Cardiac fibroblast (primary cell): Measurements from ENCODE around the gene VAC14.

Experiments used
- DNase-seq, 2 donors: peaks; one replicate each; pipeline versions ENCODE4 v3.0.0 to v3.0.0-alpha.2; 2010; ENCODE audit warnings: low read depth in 2 of 2
- H3K4me3 ChIP-seq, 2 donors: replicated peaks in 1 of 2; 1 replicate in 1 of 2; 2 replicates in 1 of 2; pipeline ENCODE4 v1.5.1; 2011; ENCODE audit warnings: low read depth in 2 of 2, low read length in 2 of 2, mild to moderate bottlenecking in 2 of 2, moderate library complexity in 1 of 2
- CTCF ChIP-seq: IDR thresholded peaks from one replicate; pipeline ENCODE4 v1.5.1; 2011; ENCODE audit warnings: low read depth, mild to moderate bottlenecking, low read length, inconsistent platforms

Gene VAC14

GRCh38 chr16:70703041-70703834, 97.7 kb downstream of the VAC14 start:
- no peak overlapping the region for H3K4me3 ChIP-seq
- DNase-seq: peak; percentile 45 to 66
- peak; percentile 26 for TF ChIP-seq CTCF

GRCh38 chr16:70702624-70703023, 98.3 kb downstream of the VAC14 start:
- DNase-seq: no peak
- no peak for TF ChIP-seq CTCF
- H3K4me3 ChIP-seq: no peak overlapping the region

GRCh38 chr16:70701998-70702397, 99.0 kb downstream of the VAC14 start:
- H3K4me3 ChIP-seq: no peak overlapping the region
- no peak for DNase-seq
- TF ChIP-seq CTCF: no peak

- no peak for DNase-seq
- H3K4me3 ChIP-seq: no peak overlapping the region
- TF ChIP-seq CTCF: no peak
These were observed 99.4 kb downstream of the VAC14 start for GRCh38 chr16:70701596-70701995.

GRCh38 chr16:70701036-70701435, 99.9 kb downstream of the VAC14 start:
- no peak for DNase-seq
- H3K4me3 ChIP-seq: no peak overlapping the region
- TF ChIP-seq CTCF: no peak

GRCh38 chr16:70700101-70701020, 100.6 kb downstream of the VAC14 start:
- TF ChIP-seq CTCF: no peak
- no peak for DNase-seq
- H3K4me3 ChIP-seq: no peak overlapping the region
